Stimulated activated CD8-positive, alpha-beta memory T cell treated with anti-CD3 and anti-CD28 coated beads, Interleukin-12 subunit alpha, Interleukin-12 subunit beta, amount 100 ng/mL, for 4 hours (primary cell): ENCODE data around the gene MIP.
"Not testable (repeated sequence)": the region's sequence is repeated elsewhere in the genome, so short reads cannot be mapped to it uniquely, and the experiment has no call there.

ENCODE experiments used
- DNase-seq: peaks from one replicate; pipeline ENCODE4 v3.0.0-alpha.2; 2020; ENCODE audit warnings: low read depth

MIP gene

GRCh38 chr12:56468216-56469006 is 14.0 kb upstream of the MIP start, which contains the start of gene SPRYD4:
SPRYD4 (plus strand) TSS chr12:56468578; CDS start chr12:56468592, 14 bp downstream.
- peak; percentile 91 for DNase-seq

- DNase-seq = no peak
These were observed 8.1 kb upstream of the MIP start for GRCh38 chr12:56462565-56462964.

- no peak for DNase-seq
These were observed 7.0 kb upstream of the MIP start for GRCh38 chr12:56461235-56462159.

- DNase-seq = no peak
These were observed 3.4 kb upstream of the MIP start for GRCh38 chr12:56457817-56458216.

- no peak for DNase-seq
These were observed 3.3 kb downstream of the MIP start for GRCh38 chr12:56451147-56451546.

- no peak for DNase-seq
These were observed 4.2 kb downstream of the MIP start for GRCh38 chr12:56450241-56450640.

- no peak for DNase-seq
These were observed 4.9 kb downstream of the MIP start for GRCh38 chr12:56449622-56449984.

- peak; percentile 74 for DNase-seq
These were observed 5.4 kb downstream of the MIP start, which contains the start of gene TIMELESS for GRCh38 chr12:56448860-56449621. TIMELESS (minus strand) TSS chr12:56449426; CDS start chr12:56434170, 15,256 bp downstream.

GRCh38 chr12:56443208-56443607 is 11.2 kb downstream of the MIP start:
- DNase-seq = not testable (repeated sequence)

- no peak for DNase-seq
These were observed 16.9 kb downstream of the MIP start for GRCh38 chr12:56437430-56438176.

- DNase-seq = no peak
These were observed 19.6 kb downstream of the MIP start for GRCh38 chr12:56434828-56435227.

GRCh38 chr12:56431850-56432249 is 22.6 kb downstream of the MIP start:
- DNase-seq = no peak

- DNase-seq = no peak
These were observed 23.2 kb downstream of the MIP start for GRCh38 chr12:56431288-56431687.

GRCh38 chr12:56425940-56426438 is 28.5 kb downstream of the MIP start:
- no peak for DNase-seq

GRCh38 chr12:56425193-56425592 is 29.3 kb downstream of the MIP start:
- no peak for DNase-seq

GRCh38 chr12:56420411-56420810 is 34.0 kb downstream of the MIP start:
- no peak for DNase-seq

- DNase-seq = no peak
These were observed 36.7 kb downstream of the MIP start for GRCh38 chr12:56417739-56418138.

GRCh38 chr12:56414401-56414800 is 40.1 kb downstream of the MIP start:
- no peak for DNase-seq

- no peak for DNase-seq
These were observed 41.1 kb downstream of the MIP start for GRCh38 chr12:56413392-56413791.

- no peak for DNase-seq
These were observed 42.4 kb downstream of the MIP start for GRCh38 chr12:56411781-56412639.
